Measurements from ENCODE around the gene EP400. TPM values are rescaled to one million over a fixed set of nuclear protein-coding genes. Genes with fewer than 3 reads are reported as not detected.

The EP400 gene
- total and polyA plus RNA-seq, 5 donors = 10.1 to 21.6 (median 16.5) TPM

GRCh38 chr12:132014915-132015280, 65.2 kb downstream of the EP400 start:
- DNase-seq (no peak), ATAC-seq (no peak)
- no peaks in the 10 kb centered on the region for H3K4me1 ChIP-seq (ENCODE audit: control insufficient read depth, insufficient read depth, low read length)
- WGBS = 91% methylated on average over 7 of the region's 7 CpGs
- no peak overlapping the region for H3K27ac ChIP-seq (ENCODE audit: low read length)
- intact Hi-C loops (cut with DNase I) = no loop called here
- H3K9me3 ChIP-seq (ENCODE audit: control insufficient read depth, low read length) = no peaks in the 10 kb centered on the region
- no peak overlapping the region for H3K4me3 ChIP-seq (ENCODE audit: low read length)
- H3K27me3 ChIP-seq (ENCODE audit: control insufficient read depth, insufficient read depth) = no peaks in the 10 kb centered on the region

GRCh38 chr12:132015686-132016430, 66.1 kb downstream of the EP400 start:
- Histone ChIP-seq H3K27ac (ENCODE audit: low read length) (no peak overlapping the region), H3K27me3 (ENCODE audit: control insufficient read depth, insufficient read depth) (no peaks in the 10 kb centered on the region), H3K4me1 (ENCODE audit: control insufficient read depth, insufficient read depth, low read length) (no peaks in the 10 kb centered on the region), H3K4me3 (ENCODE audit: low read length) (no peak overlapping the region), H3K9me3 (ENCODE audit: control insufficient read depth, low read length) (no peaks in the 10 kb centered on the region)
- 95% methylated on average over 21 of the region's 21 CpGs for WGBS
- intact Hi-C loops (cut with DNase I) = no loop called here
- DNase-seq (no peak), ATAC-seq (no peak)

GRCh38 chr12:132018193-132018916, 68.6 kb downstream of the EP400 start:
- no peak overlapping the region for H3K27ac ChIP-seq (ENCODE audit: low read length)
- 87% methylated on average over 18 of the region's 18 CpGs for WGBS
- ATAC-seq (no peak), DNase-seq (no peak)
- no peak overlapping the region for H3K4me3 ChIP-seq (ENCODE audit: low read length)
- H3K4me1 ChIP-seq (ENCODE audit: control insufficient read depth, insufficient read depth, low read length) = no peaks in the 10 kb centered on the region
- no peaks in the 10 kb centered on the region for H3K27me3 ChIP-seq (ENCODE audit: control insufficient read depth, insufficient read depth)
- intact Hi-C loops (cut with DNase I) = no loop called here
- H3K9me3 ChIP-seq (ENCODE audit: control insufficient read depth, low read length) = no peaks in the 10 kb centered on the region

GRCh38 chr12:132019891-132020290, 70.1 kb downstream of the EP400 start:
- 96% methylated on average over 18 of the region's 18 CpGs for WGBS
- H3K27ac ChIP-seq (ENCODE audit: low read length) = no peak overlapping the region
- H3K4me3 ChIP-seq (ENCODE audit: low read length) = no peak overlapping the region
- intact Hi-C loops (cut with DNase I) = no loop called here
- no peaks in the 10 kb centered on the region for H3K4me1 ChIP-seq (ENCODE audit: control insufficient read depth, insufficient read depth, low read length)
- H3K9me3 ChIP-seq (ENCODE audit: control insufficient read depth, low read length) = no peaks in the 10 kb centered on the region
- DNase-seq (no peak), ATAC-seq (no peak)
- H3K27me3 ChIP-seq (ENCODE audit: control insufficient read depth, insufficient read depth) = no peaks in the 10 kb centered on the region

GRCh38 chr12:132020292-132020691, 70.5 kb downstream of the EP400 start:
- 91% methylated on average over 9 of the region's 9 CpGs for WGBS
- H3K27me3 ChIP-seq (ENCODE audit: control insufficient read depth, insufficient read depth) = no peaks in the 10 kb centered on the region
- no peaks in the 10 kb centered on the region for H3K9me3 ChIP-seq (ENCODE audit: control insufficient read depth, low read length)
- intact Hi-C loops (cut with DNase I) = no loop called here
- no peak overlapping the region for H3K27ac ChIP-seq (ENCODE audit: low read length)
- no peak overlapping the region for H3K4me3 ChIP-seq (ENCODE audit: low read length)
- no peak for ATAC-seq
- no peaks in the 10 kb centered on the region for H3K4me1 ChIP-seq (ENCODE audit: control insufficient read depth, insufficient read depth, low read length)
- no peak for DNase-seq

GRCh38 chr12:132021031-132021871, 71.5 kb downstream of the EP400 start:
- no peak overlapping the region for H3K27ac ChIP-seq (ENCODE audit: low read length)
- DNase-seq = no peak
- intact Hi-C loops (cut with DNase I) = no loop called here
- 93% methylated on average over 30 of the region's 30 CpGs for WGBS
- no peak overlapping the region for H3K4me3 ChIP-seq (ENCODE audit: low read length)
- H3K9me3 ChIP-seq (ENCODE audit: control insufficient read depth, low read length) = no peaks in the 10 kb centered on the region
- no peaks in the 10 kb centered on the region for H3K27me3 ChIP-seq (ENCODE audit: control insufficient read depth, insufficient read depth)
- H3K4me1 ChIP-seq (ENCODE audit: control insufficient read depth, insufficient read depth, low read length) = no peaks in the 10 kb centered on the region
- ATAC-seq = peak; percentile 16 to 40

GRCh38 chr12:132021965-132022364, 72.2 kb downstream of the EP400 start:
- 88% methylated on average over 2 of the region's 2 CpGs for WGBS

GRCh38 chr12:132023658-132024057, 73.9 kb downstream of the EP400 start:
- no peak overlapping the region for H3K27ac ChIP-seq (ENCODE audit: low read length)
- no peak overlapping the region for H3K4me3 ChIP-seq (ENCODE audit: low read length)
- 70% methylated on average over 11 of the region's 11 CpGs for WGBS
- peak in 2 of 3 donors; percentile 61 to 70 for DNase-seq
- no peaks in the 10 kb centered on the region for H3K4me1 ChIP-seq (ENCODE audit: control insufficient read depth, insufficient read depth, low read length)
- H3K9me3 ChIP-seq (ENCODE audit: control insufficient read depth, low read length) = no peaks in the 10 kb centered on the region
- intact Hi-C loops (cut with DNase I) = no loop called here
- H3K27me3 ChIP-seq (ENCODE audit: control insufficient read depth, insufficient read depth) = no peaks in the 10 kb centered on the region
- peak in 1 of 2 donors; percentile 48 for ATAC-seq

More at GRCh38 chr12:132021965-132022364, 72.2 kb downstream of the EP400 start:
- Histone ChIP-seq H3K4me3 (ENCODE audit: low read length) (no peak overlapping the region), H3K27me3 (ENCODE audit: control insufficient read depth, insufficient read depth) (no peaks in the 10 kb centered on the region), H3K27ac (ENCODE audit: low read length) (no peak overlapping the region), H3K4me1 (ENCODE audit: control insufficient read depth, insufficient read depth, low read length) (no peaks in the 10 kb centered on the region), H3K9me3 (ENCODE audit: control insufficient read depth, low read length) (no peaks in the 10 kb centered on the region)
- DNase-seq (no peak), ATAC-seq (no peak)
- intact Hi-C loops (cut with DNase I) = no loop called here

GRCh38 chr12:132024758-132025157, 75.0 kb downstream of the EP400 start:
- ATAC-seq = no peak
- Histone ChIP-seq H3K4me1 (ENCODE audit: control insufficient read depth, insufficient read depth, low read length) (no peaks in the 10 kb centered on the region), H3K9me3 (ENCODE audit: control insufficient read depth, low read length) (no peaks in the 10 kb centered on the region), H3K27me3 (ENCODE audit: control insufficient read depth, insufficient read depth) (no peaks in the 10 kb centered on the region), H3K4me3 (ENCODE audit: low read length) (no peak overlapping the region), H3K27ac (ENCODE audit: low read length) (no peak overlapping the region)
- WGBS = 86% methylated on average over 11 of the region's 11 CpGs
- DNase-seq = no peak
- intact Hi-C loops (cut with DNase I) = no loop called here

- ATAC-seq (no peak), DNase-seq (no peak)
- H3K27ac ChIP-seq (ENCODE audit: low read length) = no peak overlapping the region
- WGBS = 94% methylated on average over 14 of the region's 14 CpGs
- no peaks in the 10 kb centered on the region for H3K9me3 ChIP-seq (ENCODE audit: control insufficient read depth, low read length)
- no peaks in the 10 kb centered on the region for H3K4me1 ChIP-seq (ENCODE audit: control insufficient read depth, insufficient read depth, low read length)
- H3K4me3 ChIP-seq (ENCODE audit: low read length) = no peak overlapping the region
- H3K27me3 ChIP-seq (ENCODE audit: control insufficient read depth, insufficient read depth) = no peaks in the 10 kb centered on the region
- intact Hi-C loops (cut with DNase I) = no loop called here
Observed at GRCh38 chr12:132025526-132025925, 75.8 kb downstream of the EP400 start.
